Subcutaneous adipose tissue (tissue), 4 donors: Measurements from ENCODE around the gene PBX1. TPM values are rescaled to one million over a fixed set of nuclear protein-coding genes. Genes with fewer than 3 reads are reported as not detected.

Experiments
- CTCF ChIP-seq: fragments of 450-650 bp; IDR thresholded peaks from one replicate; pipeline ENCODE4 v1.5.1; 2016; ENCODE audit warnings: low read depth, mild to moderate bottlenecking, control low read depth, antibody characterized with exemption, moderate library complexity
- total RNA-seq, 4 donors: library from RNA; depleted of rRNA; stranded (reverse); fragments of >200 nt; gene quantifications; one replicate each; pipeline ENCODE4 v1.1.0, GENCODE V29; 2016

The PBX1 gene
- total RNA-seq, 4 donors from 2014 or later, result 36.5 to 61.1 (median 54.2) TPM

- TF ChIP-seq CTCF, result no peak
Measured at GRCh38 chr1:164821648-164822047, 262.7 kb downstream of the PBX1 start.

DNA sequence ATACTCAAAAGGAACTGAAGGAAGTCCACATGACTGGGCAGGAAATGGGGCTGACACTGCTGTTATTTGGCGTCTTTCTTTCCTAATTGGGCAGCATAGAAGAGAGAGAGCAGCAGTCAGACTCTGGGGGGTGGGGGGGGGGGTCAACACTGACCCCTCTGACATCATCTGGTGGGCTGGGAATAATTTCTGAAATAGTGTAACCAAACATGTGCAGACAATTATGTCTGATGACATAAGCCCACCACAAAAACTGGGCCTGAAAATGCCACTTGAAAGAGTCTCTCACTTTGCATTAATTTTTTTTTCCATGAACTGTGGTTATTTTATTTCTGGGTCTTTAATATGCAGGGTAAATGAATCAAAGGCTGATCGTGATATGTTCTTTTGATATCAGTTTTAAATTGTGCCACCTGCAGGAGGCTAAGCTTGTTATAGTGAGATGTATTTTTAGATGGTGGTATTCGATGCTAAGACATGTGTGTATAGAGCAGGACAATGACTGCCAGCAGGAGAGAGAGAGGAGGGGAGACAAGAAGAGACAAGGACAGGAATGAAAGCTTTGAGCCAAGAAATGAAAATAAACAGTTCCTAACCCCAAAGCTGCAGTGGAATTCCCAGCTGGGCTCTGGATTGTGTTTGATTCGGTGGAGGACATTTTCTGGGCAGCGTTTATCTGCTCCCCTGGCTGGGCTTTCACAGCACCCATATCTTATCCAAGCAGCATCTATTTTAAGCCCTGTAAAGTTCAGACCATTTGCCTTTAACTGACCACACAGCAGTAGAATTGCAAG is 264.7 kb downstream of the PBX1 start:
- no peak for TF ChIP-seq CTCF

DNA sequence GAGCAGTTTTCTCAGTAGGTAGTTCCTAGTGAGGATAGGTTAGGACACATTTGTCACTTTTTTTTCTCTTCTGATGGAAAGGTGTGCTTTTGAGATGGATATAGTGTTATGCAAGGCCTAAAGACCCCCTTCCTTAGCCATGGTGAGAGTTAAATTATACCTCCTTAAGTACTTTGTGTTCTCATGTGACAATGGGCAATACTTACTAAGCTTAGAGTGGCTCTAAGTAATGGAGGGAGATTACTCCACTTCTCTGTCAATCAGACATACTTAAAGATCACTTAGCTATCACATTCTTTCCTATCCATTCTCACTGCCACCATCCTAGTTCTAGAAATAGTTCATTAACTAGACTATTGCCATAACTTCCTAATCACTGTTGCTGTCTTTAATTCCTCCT is 265.6 kb downstream of the PBX1 start:
- TF ChIP-seq CTCF, result no peak

DNA sequence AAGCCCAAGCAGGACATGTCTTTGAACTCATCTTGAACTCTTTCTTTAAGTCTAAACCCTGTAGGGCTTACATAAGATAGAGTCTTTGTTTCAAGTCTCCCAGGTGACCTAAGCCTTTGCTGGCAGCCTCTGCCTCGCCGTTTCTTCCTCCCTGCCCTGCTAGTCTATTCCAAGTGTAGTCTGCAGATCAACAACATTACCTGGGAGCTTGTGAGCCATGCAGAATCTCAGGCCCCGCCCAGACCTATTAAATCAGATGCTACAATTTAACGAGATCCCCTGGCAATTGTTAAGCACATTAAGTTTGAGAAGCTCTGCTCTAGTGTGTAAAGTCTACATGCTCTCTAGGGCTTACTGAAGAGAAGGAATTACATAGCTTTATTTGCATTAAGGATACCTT is 271.6 kb downstream of the PBX1 start:
- no peak for TF ChIP-seq CTCF

GRCh38 chr1:164834641-164835040 is 275.7 kb downstream of the PBX1 start:
- TF ChIP-seq CTCF, result no peak

- no peak for TF ChIP-seq CTCF
Measured at GRCh38 chr1:164836614-164837018, 277.6 kb downstream of the PBX1 start.

DNA sequence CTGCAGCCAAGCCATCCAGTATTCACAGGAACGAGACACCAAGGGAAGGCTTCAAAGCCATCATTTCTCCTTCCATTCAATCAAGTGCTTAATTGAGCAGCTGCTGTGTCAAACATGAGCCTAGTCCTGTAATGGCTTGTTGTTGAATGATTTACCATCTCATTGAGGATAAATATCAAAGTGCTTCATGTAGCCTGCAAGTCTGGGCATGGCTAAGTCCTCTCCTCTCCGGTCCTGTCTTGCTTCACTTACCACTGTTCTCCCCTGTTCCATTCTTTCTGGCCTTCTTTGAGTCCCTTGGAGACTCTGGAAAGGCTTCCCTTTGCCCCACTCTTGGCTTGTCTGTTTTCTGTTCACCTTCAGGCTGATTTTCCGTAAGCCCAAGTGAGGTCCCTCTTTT is 279.8 kb downstream of the PBX1 start:
- TF ChIP-seq CTCF, result no peak
